Skeletal muscle satellite cell (primary cell): ENCODE results near the gene ERN1.

ENCODE experiments used
- H3K27me3 ChIP-seq: 2 replicates; pipeline ENCODE4 v1.7.0; 2013; ENCODE audit warnings: low read length; ENCODE audit not compliant: control insufficient read depth, insufficient read depth
- H3K36me3 ChIP-seq: 2 replicates; pipeline ENCODE4 v1.7.0; 2013; ENCODE audit warnings: mild to moderate bottlenecking, control low read depth, low read length; ENCODE audit not compliant: insufficient read depth
- H3K4me1 ChIP-seq: 2 replicates; pipeline ENCODE4 v1.7.0; 2013; ENCODE audit warnings: low read length; ENCODE audit not compliant: control insufficient read depth, insufficient read depth
- H3K4me2 ChIP-seq: 2 replicates; pipeline ENCODE4 v1.7.0; 2013; ENCODE audit warnings: mild to moderate bottlenecking, low read length
- H3K4me3 ChIP-seq: 2 replicates; pipeline ENCODE4 v1.7.0; 2013; ENCODE audit warnings: low read length
- H3K9ac ChIP-seq: 2 replicates; pipeline ENCODE4 v1.7.0; 2013; ENCODE audit warnings: mild to moderate bottlenecking, low read depth, low read length, moderate library complexity
- H3K9me3 ChIP-seq: replicated peaks from 2 replicates; pipeline ENCODE4 v1.7.0; 2013; ENCODE audit warnings: mild to moderate bottlenecking, control low read depth, low read length

The ERN1 gene

DNA sequence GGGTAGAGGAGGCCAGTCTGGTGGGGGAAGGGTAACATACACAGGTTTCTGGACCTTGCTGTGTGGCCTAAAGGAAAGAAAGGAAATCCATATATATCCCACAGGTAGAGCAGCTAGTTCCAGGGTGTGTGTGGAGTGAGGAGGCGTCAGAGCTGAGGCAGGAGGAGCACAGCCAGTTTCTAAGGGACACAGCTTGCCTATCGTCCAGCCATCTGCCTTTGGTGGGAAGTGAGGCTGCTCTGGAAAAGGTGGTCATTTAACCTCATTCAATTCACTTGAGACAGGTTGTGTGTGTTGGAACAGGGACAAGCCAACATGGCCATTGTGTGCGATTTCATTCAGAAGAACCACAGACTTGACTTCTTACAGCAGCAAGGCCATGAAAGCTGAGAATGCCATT lies 36.9 kb upstream of the ERN1 start:
- no peaks in the 10 kb centered on the region for H3K27me3 ChIP-seq
- no peak overlapping the region for H3K4me2 ChIP-seq
- no peak overlapping the region for H3K4me3 ChIP-seq
- H3K4me1 ChIP-seq, result no peaks in the 10 kb centered on the region
- H3K9ac ChIP-seq, result no peak overlapping the region
- peaks cover 12% of the 10 kb centered on the region for H3K36me3 ChIP-seq
- H3K9me3 ChIP-seq, result no peaks in the 10 kb centered on the region

DNA sequence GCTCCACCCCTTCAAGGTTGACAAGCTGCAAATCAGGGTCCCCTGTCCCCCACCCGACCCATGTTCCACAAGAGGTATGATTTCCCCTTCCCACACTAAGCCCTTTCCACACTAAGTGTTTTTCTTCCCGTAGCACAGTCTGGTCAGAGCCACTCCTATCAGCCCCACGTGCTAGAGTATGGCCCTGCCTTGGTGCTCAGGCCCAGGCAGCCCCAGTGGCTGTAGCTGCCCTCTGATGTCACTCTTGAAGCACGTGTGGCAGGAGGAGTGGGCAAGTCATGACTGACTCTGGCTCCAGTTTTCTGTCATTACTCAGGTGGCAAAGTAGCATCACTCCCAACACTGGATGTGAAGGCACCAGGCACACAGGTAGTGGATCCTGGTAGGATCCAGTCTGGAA lies 35.4 kb upstream of the ERN1 start:
- H3K9ac ChIP-seq, result no peak overlapping the region
- no peak overlapping the region for H3K4me3 ChIP-seq
- no peaks in the 10 kb centered on the region for H3K4me1 ChIP-seq
- no peak overlapping the region for H3K4me2 ChIP-seq
- no peaks in the 10 kb centered on the region for H3K27me3 ChIP-seq
- H3K9me3 ChIP-seq, result no peaks in the 10 kb centered on the region
- H3K36me3 ChIP-seq, result peaks cover 11% of the 10 kb centered on the region

- Histone ChIP-seq H3K36me3 (peaks cover 6% of the 10 kb centered on the region), H3K9ac (no peak overlapping the region), H3K9me3 (no peaks in the 10 kb centered on the region), H3K4me2 (no peak overlapping the region), H3K4me1 (no peaks in the 10 kb centered on the region), H3K27me3 (no peaks in the 10 kb centered on the region), H3K4me3 (no peak overlapping the region)
These were observed 34.8 kb upstream of the ERN1 start for GRCh38 chr17:64164596-64165285.

DNA sequence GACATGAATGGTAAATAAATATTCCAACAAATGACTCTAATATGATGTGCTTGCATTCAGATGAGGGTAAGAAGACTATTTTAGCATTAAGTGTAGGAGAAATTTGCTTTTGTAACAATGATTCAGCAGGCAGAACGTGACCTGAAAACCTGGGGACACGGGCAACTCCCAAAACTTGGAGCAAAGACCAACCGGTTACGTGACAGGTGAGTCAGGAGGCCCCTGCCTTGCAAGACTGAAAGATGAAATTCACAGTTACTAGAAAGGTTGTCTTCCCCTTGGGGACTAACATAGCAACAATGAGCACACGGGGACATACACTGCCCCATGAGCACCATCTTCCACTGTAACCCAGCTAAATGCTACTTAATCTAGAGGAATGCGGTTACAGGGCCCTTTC lies 33.5 kb upstream of the ERN1 start:
- H3K4me2 ChIP-seq, result no peak overlapping the region
- no peak overlapping the region for H3K4me3 ChIP-seq
- H3K9me3 ChIP-seq, result no peaks in the 10 kb centered on the region
- H3K27me3 ChIP-seq, result no peaks in the 10 kb centered on the region
- H3K4me1 ChIP-seq, result no peaks in the 10 kb centered on the region
- no peak overlapping the region for H3K9ac ChIP-seq
- peaks cover 6% of the 10 kb centered on the region for H3K36me3 ChIP-seq

DNA sequence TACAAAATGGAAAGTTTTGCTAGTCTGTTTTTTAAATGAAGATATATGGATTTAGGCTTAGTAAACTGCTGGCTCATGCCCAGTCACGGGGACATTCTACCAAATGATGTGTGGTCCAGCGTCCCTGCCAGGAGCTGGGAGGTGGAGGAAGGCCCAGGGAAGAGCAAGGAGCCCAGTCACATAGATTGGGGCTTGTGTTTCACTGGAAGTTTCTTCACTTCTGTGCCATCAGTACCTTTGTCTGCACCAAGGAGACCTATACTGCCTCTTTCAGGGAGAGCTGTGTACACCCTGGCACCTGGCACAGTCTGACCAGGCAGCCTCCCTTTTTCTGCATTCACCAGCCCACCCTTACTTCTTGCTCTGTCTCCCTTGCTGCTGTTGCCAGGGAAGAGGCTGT lies 32.6 kb upstream of the ERN1 start:
- H3K27me3 ChIP-seq, result no peaks in the 10 kb centered on the region
- H3K4me1 ChIP-seq, result no peaks in the 10 kb centered on the region
- no peak overlapping the region for H3K9ac ChIP-seq
- H3K36me3 ChIP-seq, result peaks cover 6% of the 10 kb centered on the region
- no peak overlapping the region for H3K4me2 ChIP-seq
- no peaks in the 10 kb centered on the region for H3K9me3 ChIP-seq
- no peak overlapping the region for H3K4me3 ChIP-seq

DNA sequence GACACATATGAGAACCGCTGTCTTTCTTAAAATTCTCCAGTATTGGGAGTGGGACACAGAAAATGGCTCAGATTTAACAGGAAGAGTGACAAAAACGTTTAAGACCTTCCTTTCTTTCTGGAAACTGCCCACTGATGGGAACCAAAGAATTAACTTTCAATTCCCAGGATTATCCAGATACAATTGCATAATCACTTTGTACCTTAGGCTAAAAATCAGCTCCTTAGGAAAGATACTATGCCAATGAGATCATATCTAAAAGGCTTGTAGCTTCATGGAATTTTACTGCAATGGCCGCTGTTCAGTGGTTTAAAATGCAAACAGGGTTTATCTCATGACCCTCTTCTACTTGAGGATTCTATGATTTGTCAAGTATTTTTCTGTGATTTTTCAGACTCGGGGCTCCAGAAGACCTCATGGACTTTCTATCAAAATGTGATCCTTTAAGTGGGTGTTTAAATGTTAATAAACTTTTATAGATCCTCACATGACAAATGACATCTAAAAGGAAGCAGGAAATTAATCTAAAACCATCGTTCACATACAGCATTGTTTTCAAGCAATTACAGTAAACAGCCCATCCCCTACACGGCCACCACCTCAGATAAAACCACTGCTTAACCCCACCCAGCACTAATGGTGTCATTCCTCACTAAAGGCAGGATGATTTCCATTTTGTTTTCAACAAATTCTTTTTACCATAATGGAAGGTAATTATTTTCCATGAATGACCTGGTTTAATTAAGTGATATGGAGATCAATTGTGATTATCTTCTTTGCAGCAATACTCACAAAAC lies 31.6 kb upstream of the ERN1 start:
- Histone ChIP-seq H3K36me3 (peaks cover 10% of the 10 kb centered on the region), H3K9ac (no peak overlapping the region), H3K4me1 (peaks cover 3% of the 10 kb centered on the region), H3K27me3 (no peaks in the 10 kb centered on the region), H3K4me2 (no peak overlapping the region), H3K4me3 (no peak overlapping the region), H3K9me3 (no peaks in the 10 kb centered on the region)

GRCh38 chr17:64160378-64160777 lies 30.4 kb upstream of the ERN1 start:
- no peak overlapping the region for H3K4me2 ChIP-seq
- no peaks in the 10 kb centered on the region for H3K27me3 ChIP-seq
- peaks cover 10% of the 10 kb centered on the region for H3K36me3 ChIP-seq

DNA sequence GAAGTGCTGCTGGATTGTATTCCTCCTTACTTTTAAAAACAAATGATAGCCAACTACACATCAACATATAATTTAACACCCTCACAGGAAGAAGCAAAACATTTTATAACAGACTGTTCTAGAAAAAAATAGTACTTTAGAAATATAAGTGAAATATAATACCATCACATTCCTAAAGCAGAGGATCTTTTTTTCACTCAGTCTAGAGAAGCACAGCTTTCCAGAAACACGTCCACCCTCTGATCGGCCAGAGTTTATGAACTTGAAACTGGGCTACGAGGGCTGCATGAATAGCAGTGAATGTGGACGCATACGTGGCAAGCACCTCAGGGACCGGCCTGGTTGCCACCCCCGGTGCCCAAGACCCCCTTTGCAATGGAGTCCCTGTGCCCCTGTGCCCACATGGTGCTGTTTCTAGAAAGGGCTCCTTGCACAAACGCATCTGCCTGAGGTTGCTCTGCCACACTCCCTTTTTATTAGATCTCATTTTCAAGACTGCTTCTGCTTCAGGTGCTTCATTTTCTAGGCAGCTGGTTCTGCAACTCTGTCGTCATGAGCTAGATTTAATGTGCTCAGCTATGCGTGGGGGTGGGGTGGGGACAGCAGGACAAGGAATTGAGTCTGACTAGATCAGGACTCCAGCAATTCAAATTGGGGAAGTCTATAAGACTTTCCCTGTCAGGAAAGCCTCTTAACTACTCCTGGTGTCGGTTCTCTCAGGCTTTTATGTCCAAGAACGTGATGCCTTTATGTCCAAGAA lies 29.1 kb upstream of the ERN1 start:
- Histone ChIP-seq H3K9ac (no peak overlapping the region), H3K4me2 (no peak overlapping the region), H3K36me3 (peaks cover 6% of the 10 kb centered on the region), H3K27me3 (no peaks in the 10 kb centered on the region), H3K4me3 (no peak overlapping the region), H3K4me1 (peaks cover 11% of the 10 kb centered on the region), H3K9me3 (no peaks in the 10 kb centered on the region)

More at GRCh38 chr17:64160378-64160777, 30.4 kb upstream of the ERN1 start:
- Histone ChIP-seq H3K4me1 (peaks cover 11% of the 10 kb centered on the region), H3K9ac (no peak overlapping the region), H3K9me3 (no peaks in the 10 kb centered on the region), H3K4me3 (no peak overlapping the region)

- Histone ChIP-seq H3K4me3 (no peak overlapping the region), H3K9me3 (no peaks in the 10 kb centered on the region), H3K4me2 (no peak overlapping the region), H3K4me1 (peaks cover 11% of the 10 kb centered on the region), H3K9ac (no peak overlapping the region), H3K27me3 (no peaks in the 10 kb centered on the region), H3K36me3 (peaks cover 10% of the 10 kb centered on the region)
These were observed 28.5 kb upstream of the ERN1 start for GRCh38 chr17:64158406-64158805.

DNA sequence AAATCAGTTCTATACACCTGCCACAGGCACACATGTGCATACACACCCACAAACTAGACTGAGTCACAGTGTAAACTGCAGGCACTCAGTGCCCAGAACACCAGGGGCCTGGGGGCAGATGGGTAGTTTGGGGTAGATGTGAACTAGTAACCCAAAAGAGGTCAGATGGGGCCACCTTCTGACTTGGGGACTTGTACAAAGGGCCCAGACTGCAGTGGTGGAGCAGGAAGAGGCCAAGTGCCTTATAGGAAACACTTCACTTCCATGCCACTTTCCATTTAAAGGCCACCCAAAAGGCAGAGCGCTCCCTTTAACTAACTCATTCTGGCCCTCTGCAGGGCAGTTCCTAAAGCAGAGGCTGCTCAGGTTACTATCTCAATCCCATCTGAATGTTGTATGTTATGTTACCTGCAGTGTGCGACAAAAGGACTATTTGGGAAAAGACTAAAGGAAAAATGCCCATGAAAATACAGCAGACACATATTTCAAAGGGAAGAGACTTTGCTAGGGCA lies 27.8 kb upstream of the ERN1 start:
- no peak overlapping the region for H3K4me2 ChIP-seq
- no peaks in the 10 kb centered on the region for H3K27me3 ChIP-seq
- peaks cover 11% of the 10 kb centered on the region for H3K4me1 ChIP-seq
- H3K9ac ChIP-seq, result no peak overlapping the region
- no peaks in the 10 kb centered on the region for H3K9me3 ChIP-seq
- H3K4me3 ChIP-seq, result no peak overlapping the region
- peaks cover 15% of the 10 kb centered on the region for H3K36me3 ChIP-seq

DNA sequence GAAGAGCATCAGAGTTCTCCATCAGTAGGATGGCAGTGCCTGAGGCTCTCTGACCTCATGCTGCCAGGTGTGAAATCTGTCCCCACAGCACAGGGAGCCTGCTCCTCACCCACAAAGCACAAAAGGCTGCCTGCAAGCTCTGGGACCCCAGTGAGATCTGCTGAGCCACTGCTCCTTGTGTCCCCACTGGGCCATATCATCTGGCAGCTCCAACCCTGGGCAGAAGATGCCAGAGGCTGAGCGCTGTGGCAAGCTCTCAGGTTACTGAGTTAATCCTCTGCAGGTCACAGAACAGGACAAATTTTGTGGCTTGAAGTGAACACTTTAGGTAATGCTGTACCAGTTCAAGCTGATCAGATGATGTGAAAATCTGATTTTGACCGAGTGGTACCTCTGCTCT lies 26.7 kb upstream of the ERN1 start:
- Histone ChIP-seq H3K9me3 (no peaks in the 10 kb centered on the region), H3K4me1 (peaks cover 11% of the 10 kb centered on the region), H3K4me2 (no peak overlapping the region), H3K4me3 (no peak overlapping the region), H3K36me3 (peaks cover 15% of the 10 kb centered on the region), H3K9ac (no peak overlapping the region), H3K27me3 (no peaks in the 10 kb centered on the region)
